Fibroblast of upper back skin (primary cell): ENCODE results near the gene AHNAK2.
"Not testable (repeated sequence)": the region's sequence is repeated elsewhere in the genome, so short reads cannot be mapped to it uniquely, and the experiment has no call there.

Source experiments
- DNase-seq: peaks from one replicate; pipeline ENCODE4 v3.0.0-alpha.2; 2013

The AHNAK2 gene

DNA sequence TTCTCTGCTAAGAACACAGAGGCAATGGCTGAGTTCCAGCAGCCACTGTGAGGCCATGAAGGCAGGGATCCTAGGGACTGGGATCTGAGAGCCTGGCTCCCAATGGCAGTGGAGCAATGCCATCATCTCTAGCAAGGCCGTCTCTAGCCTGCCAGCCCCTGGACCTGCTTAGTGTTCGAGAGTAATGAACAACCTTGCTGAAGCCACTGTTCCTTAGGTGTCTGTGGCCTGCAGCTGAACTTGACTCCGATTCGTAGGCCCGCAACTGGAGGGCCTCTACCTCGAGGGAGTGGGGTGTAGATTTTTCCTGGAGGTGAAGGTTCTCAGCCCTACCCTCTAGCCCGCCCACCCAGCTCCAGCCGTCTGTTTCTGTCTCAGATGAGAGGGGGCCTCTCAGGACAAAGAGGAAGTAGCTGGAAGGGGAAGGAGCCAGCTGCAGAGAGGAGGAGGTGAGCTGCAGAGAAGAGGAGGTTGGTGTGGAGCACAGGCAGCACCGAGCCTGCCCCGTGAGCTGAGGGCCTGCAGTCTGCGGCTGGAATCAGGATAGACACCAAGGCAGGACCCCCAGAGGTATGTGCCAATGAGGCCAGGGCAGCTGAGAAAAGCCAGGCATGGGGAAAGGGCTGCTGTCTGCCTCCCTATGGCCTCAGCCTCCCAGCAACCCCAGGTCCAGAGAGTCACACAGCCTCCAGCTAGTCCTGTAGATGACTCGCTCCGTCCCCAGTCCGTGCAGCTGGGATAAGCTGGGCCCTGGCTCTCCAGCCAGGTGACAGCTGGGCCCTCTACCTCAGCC is 53.6 kb downstream of the AHNAK2 start, which contains the start of gene PLD4:
Gene PLD4 (plus strand): TSS at position 459 of the 793 bp plus-strand sequence. CDS start 2,262 bp downstream, outside the sequence.
- DNase-seq = no peak

GRCh38 chr14:104923640-104924420 is 54.3 kb downstream of the AHNAK2 start:
- DNase-seq = no peak

- DNase-seq = no peak
These were observed 58.2 kb downstream of the AHNAK2 start for GRCh38 chr14:104919993-104920315.

GRCh38 chr14:104919152-104919992 is 58.8 kb downstream of the AHNAK2 start:
- not testable (repeated sequence) for DNase-seq

- no peak for DNase-seq
These were observed 60.2 kb downstream of the AHNAK2 start for GRCh38 chr14:104917993-104918392.

DNA sequence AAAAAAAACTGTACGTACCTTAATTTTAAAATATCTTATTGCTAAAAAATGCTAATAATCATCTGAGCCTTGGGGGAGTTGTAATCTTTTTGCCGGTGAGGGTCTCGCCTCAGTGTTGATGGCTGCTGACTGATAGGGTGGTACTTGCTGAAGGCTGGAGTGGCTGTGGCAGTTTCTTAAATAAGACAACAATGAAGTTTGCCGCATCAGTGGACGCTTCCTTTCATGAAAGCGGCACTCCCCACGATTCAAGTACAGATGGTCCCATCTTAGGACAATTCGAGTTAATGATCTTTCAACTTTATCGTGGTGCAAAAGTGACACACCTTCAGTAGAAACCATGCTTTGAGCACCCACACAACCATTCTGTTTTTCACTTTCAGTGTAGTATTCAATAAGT is 61.1 kb downstream of the AHNAK2 start:
- DNase-seq = no peak

GRCh38 chr14:104913435-104913834 is 64.7 kb downstream of the AHNAK2 start:
- DNase-seq = no peak

DNA sequence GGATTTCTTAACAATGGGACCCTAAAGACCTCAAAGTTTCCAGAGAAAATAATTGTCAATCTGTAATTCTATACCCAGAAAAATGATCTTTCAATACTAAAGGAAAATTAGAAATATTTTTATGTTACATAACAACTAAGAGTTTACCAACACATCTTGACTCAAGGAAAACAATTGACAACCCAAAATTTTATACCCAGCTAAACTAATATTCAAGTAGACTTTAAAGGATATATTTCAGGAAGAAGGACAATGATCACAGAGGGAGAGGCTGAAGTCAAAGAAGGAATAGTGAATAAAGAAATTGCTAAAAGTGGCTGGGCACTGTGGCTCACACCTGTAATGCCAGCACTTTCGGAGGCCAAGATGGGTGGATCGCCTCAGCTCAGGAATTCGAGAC is 66.1 kb downstream of the AHNAK2 start:
- DNase-seq = no peak

- DNase-seq = no peak
These were observed 69.9 kb downstream of the AHNAK2 start for GRCh38 chr14:104908303-104908702.

GRCh38 chr14:104905579-104905933 is 72.6 kb downstream of the AHNAK2 start:
- DNase-seq = not testable (repeated sequence)

GRCh38 chr14:104904650-104905578 is 73.3 kb downstream of the AHNAK2 start:
- DNase-seq = not testable (repeated sequence)

- DNase-seq = no peak
These were observed 74.2 kb downstream of the AHNAK2 start for GRCh38 chr14:104903990-104904389.

GRCh38 chr14:104900639-104901512 is 77.3 kb downstream of the AHNAK2 start:
- DNase-seq = no peak

DNA sequence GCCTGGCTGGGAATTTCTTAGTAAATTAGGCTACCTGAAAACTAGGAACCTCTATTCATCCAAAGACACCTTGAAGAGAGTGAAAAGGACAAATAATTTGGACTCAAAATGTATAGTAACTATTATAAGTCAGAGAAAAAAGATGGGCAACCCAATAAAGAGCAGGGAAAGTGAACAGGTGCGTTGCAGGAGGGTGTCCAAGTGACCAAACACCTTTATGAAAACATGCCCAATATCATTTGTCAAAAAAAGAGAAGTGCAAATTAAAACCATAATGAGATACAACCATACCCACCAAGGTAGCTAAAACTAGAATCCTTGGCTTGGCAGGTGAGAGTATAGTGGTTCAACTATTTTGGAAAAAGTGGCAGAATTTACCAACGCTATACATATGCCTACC is 78.4 kb downstream of the AHNAK2 start:
- no peak for DNase-seq

GRCh38 chr14:104898870-104899510 is 79.2 kb downstream of the AHNAK2 start:
- peak; percentile 37 for DNase-seq

GRCh38 chr14:104898195-104898558 is 80.0 kb downstream of the AHNAK2 start:
- DNase-seq = no peak

- DNase-seq = no peak
These were observed 80.6 kb downstream of the AHNAK2 start for GRCh38 chr14:104897330-104898194.

GRCh38 chr14:104895786-104896661 is 82.2 kb downstream of the AHNAK2 start:
- no peak for DNase-seq
